Liver (tissue), 3 donors: Measurements from ENCODE around the gene TRIO.

Source experiments
- FOXA1 ChIP-seq: IDR thresholded peaks from 2 replicates; pipeline ENCODE4 v1.6.1; 2016; ENCODE audit warnings: antibody characterized with exemption
- JUND ChIP-seq, 2 donors: IDR thresholded peaks; 2 replicates each; pipeline ENCODE4 v1.6.1; 2016; ENCODE audit warnings: antibody characterized with exemption in 2 of 2
- RAD21 ChIP-seq, 2 donors: IDR thresholded peaks; 2 replicates each; pipeline ENCODE4 v1.6.1; 2016; ENCODE audit warnings: antibody characterized with exemption in 2 of 2, mild to moderate bottlenecking in 2 of 2
- YY1 ChIP-seq: IDR thresholded peaks from 2 replicates; pipeline ENCODE4 v1.6.1; 2016; ENCODE audit warnings: antibody characterized with exemption, mild to moderate bottlenecking
- TF ChIP-seq, protein P1 (sequence below): fragments of 150-350 bp; IDR thresholded peaks from 2 replicates; pipeline ENCODE4 v1.5.1; 2017; ENCODE audit warnings: improper control_type of control experiment, low read depth, low read length; ENCODE audit not compliant: missing input control
- TF ChIP-seq, protein P2 (sequence below): IDR thresholded peaks from 2 replicates; pipeline ENCODE4 v1.6.1; 2016; ENCODE audit warnings: antibody characterized with exemption
- TF ChIP-seq, protein P3 (sequence below): IDR thresholded peaks from 2 replicates; pipeline ENCODE4 v1.6.1; 2016; ENCODE audit warnings: antibody characterized with exemption
- donor health status: healthy.
- donor health status: healthy.

DNA sequence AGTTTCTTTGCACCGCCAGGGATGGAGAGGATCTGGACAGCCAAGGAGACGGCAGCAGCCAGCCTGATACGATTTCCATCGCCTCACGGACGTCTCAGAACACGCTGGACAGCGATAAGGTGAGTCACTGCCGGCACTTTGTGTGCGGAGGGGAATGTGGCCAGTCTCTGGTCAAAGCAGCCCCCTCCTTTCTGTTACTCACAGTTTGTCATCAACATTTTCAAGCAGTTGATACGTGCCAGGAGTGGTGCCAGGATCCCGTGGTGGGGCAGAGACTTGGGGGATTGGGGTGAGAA lies 263.4 kb downstream of the TRIO start:
- TF ChIP-seq, protein P1, sequence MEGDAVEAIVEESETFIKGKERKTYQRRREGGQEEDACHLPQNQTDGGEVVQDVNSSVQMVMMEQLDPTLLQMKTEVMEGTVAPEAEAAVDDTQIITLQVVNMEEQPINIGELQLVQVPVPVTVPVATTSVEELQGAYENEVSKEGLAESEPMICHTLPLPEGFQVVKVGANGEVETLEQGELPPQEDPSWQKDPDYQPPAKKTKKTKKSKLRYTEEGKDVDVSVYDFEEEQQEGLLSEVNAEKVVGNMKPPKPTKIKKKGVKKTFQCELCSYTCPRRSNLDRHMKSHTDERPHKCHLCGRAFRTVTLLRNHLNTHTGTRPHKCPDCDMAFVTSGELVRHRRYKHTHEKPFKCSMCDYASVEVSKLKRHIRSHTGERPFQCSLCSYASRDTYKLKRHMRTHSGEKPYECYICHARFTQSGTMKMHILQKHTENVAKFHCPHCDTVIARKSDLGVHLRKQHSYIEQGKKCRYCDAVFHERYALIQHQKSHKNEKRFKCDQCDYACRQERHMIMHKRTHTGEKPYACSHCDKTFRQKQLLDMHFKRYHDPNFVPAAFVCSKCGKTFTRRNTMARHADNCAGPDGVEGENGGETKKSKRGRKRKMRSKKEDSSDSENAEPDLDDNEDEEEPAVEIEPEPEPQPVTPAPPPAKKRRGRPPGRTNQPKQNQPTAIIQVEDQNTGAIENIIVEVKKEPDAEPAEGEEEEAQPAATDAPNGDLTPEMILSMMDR: no peak
- TF ChIP-seq RAD21 (IDR thresholded peaks at IDR 0.05): no peak
- TF ChIP-seq JUND (IDR thresholded peaks at IDR 0.05): no peak
- TF ChIP-seq YY1: no peak
- TF ChIP-seq, protein P2, sequence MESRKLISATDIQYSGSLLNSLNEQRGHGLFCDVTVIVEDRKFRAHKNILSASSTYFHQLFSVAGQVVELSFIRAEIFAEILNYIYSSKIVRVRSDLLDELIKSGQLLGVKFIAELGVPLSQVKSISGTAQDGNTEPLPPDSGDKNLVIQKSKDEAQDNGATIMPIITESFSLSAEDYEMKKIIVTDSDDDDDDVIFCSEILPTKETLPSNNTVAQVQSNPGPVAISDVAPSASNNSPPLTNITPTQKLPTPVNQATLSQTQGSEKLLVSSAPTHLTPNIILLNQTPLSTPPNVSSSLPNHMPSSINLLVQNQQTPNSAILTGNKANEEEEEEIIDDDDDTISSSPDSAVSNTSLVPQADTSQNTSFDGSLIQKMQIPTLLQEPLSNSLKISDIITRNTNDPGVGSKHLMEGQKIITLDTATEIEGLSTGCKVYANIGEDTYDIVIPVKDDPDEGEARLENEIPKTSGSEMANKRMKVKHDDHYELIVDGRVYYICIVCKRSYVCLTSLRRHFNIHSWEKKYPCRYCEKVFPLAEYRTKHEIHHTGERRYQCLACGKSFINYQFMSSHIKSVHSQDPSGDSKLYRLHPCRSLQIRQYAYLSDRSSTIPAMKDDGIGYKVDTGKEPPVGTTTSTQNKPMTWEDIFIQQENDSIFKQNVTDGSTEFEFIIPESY: no peak
- TF ChIP-seq, protein P3, sequence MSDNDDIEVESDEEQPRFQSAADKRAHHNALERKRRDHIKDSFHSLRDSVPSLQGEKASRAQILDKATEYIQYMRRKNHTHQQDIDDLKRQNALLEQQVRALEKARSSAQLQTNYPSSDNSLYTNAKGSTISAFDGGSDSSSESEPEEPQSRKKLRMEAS: no peak
- no peak for TF ChIP-seq FOXA1
